Ovary (tissue), 9 donors: Measurements from ENCODE around the gene BAG5. TPM values are rescaled to one million over a fixed set of nuclear protein-coding genes. Genes with fewer than 3 reads are reported as not detected.
A peak's percentile ranks its signal among the peaks of the same experiment; 100 is the strongest.

Experiments
- DNase-seq, 5 donors: peaks; one replicate each; pipeline ENCODE4 v3.0.0-alpha.2; 2019 to 2020
- H3K27ac ChIP-seq, 2 donors: fragments of 200-600 bp; one replicate each; pipeline versions ENCODE4 v1.5.1 to v1.8.0; 2019 to 2022
- H3K27me3 ChIP-seq: fragments of 200-600 bp; one replicate; pipeline ENCODE4 v1.8.0; 2022
- H3K36me3 ChIP-seq: fragments of 200-600 bp; sonication (generic); one replicate; pipeline ENCODE4 v1.5.1; 2019
- H3K4me1 ChIP-seq: one replicate; pipeline ENCODE4 v1.8.1; 2013; ENCODE audit warnings: mild to moderate bottlenecking, moderate library complexity; ENCODE audit not compliant: insufficient read depth
- H3K4me3 ChIP-seq: fragments of 200-600 bp; sonication (generic); one replicate; pipeline ENCODE4 v1.5.1; 2017
- H3K9me3 ChIP-seq, 2 donors: fragments of 200-600 bp in 1 of 2; sonication (generic) in 1 of 2; one replicate each; pipeline versions ENCODE4 v1.5.1 to v1.8.1; 2013 to 2019; ENCODE audit warnings: mild to moderate bottlenecking in 1 of 2, moderate library complexity in 1 of 2
- CTCF ChIP-seq, 3 donors: fragments of 450-650 bp in 2 of 3; fragments of 200-600 bp in 1 of 3; IDR thresholded peaks; one replicate each; pipeline versions ENCODE4 v1.5.1 to v1.8.0; 2016 to 2022; ENCODE audit warnings: antibody characterized with exemption in 3 of 3, mild to moderate bottlenecking in 1 of 3
- EP300 ChIP-seq: sonication (generic); formaldehyde crosslinking; IDR thresholded peaks from one replicate; pipeline ENCODE4 v1.6.1; 2017; ENCODE audit warnings: antibody characterized with exemption
- POLR2A ChIP-seq: fragments of 450-650 bp; IDR thresholded peaks from one replicate; pipeline ENCODE4 v1.6.1; 2017; ENCODE audit warnings: antibody characterized with exemption, mild to moderate bottlenecking, moderate library complexity
- WGBS, 3 donors: extraction: QIAGEN DNeasy Blood & Tissue Kit in 1 of 3; methylation state at CpG; one replicate each; pipeline versions ENCODE4 v1.1.5 to v1.1.7; 2013 to 2017; 5-methylcytosine and 5-hydroxymethylcytosine counted together
- intact Hi-C, 4 donors: fragments of 100-400 bp; cut with DNase I; formaldehyde crosslinking; loops; one replicate each; pipeline versions ENCODE4 v1.11.0 to v1.15.1; 2022 to 2023
- polyA plus RNA-seq, 2 donors: library from polyadenylated mRNA; stranded (reverse); fragments of 200-250 nt in 1 of 2; fragments of 350-450 nt in 1 of 2; fragmentation: Illumina TruSeq in 1 of 2; extraction: RNeasy Lipid Tissue Mini Kit (QIAGEN cat#74804) in 1 of 2; gene quantifications; one replicate each; pipeline ENCODE4 v1.2.3, GENCODE V29; 2013 to 2014
- total RNA-seq, 7 donors: library from RNA; depleted of rRNA in 2 of 7; stranded (reverse); fragments of >200 nt in 2 of 7; fragmentation: NEBNext Ultra II Directional in 3 of 7; extraction: Animal tissue kit (Norgen Biotek cat#: 25700) in 3 of 7; gene quantifications; one replicate each; pipeline versions ENCODE4 v1.1.0 to v1.2.4, GENCODE V29; 2016 to 2023
- donor health status: DM: no; HTN: no; CAD: no; lungs with moderate emphysema.
- donor health status: DM: no; HTN: no; CAD: no.
- donor health status: Bipolar disorder and iron deficiency.
- donor health status: DM: yes; HTN: yes; CAD: no.
- donor health status: DM: no; HTN: no; CAD: no.
- donor health status: DM: yes; HTN: yes; CAD: no.

BAG5 gene
- total and polyA plus RNA-seq, 9 donors = 9.8 to 29.1 (median 24.4) TPM

- peak in 4 of 5 donors; percentile 18 to 47 (median 38) for DNase-seq
- 61 to 70% (median 62%) methylated on average over 28 to 33 of the region's 33 CpGs for WGBS, 3 donors
- intact Hi-C loops = loop anchor here in 1 of 4 donors (5.0 kb wide), 1 partner anchor 40 kb away; no protein-coding TSS in a partner anchor
- Histone ChIP-seq H3K4me3 (no peak overlapping the region), H3K9me3 (no peaks in the 10 kb centered on the region), H3K27me3 (no peaks in the 10 kb centered on the region), H3K36me3 (no peaks in the 10 kb centered on the region), H3K4me1 (peaks cover 29% of the 10 kb centered on the region), H3K27ac (peak overlapping the region in 1 of 2 donors; percentile 17)
- TF ChIP-seq POLR2A (no peak), EP300 (no peak), CTCF (IDR thresholded peaks at IDR 0.05) (no peak)
These were observed 20.5 kb downstream of the BAG5 start for GRCh38 chr14:103541709-103542604.

GRCh38 chr14:103540821-103541708 lies 21.4 kb downstream of the BAG5 start:
- TF ChIP-seq POLR2A (no peak), EP300 (no peak), CTCF (IDR thresholded peaks at IDR 0.05) (no peak)
- intact Hi-C loops = loop anchor here in 1 of 4 donors (5.0 kb wide), 1 partner anchor 39 kb away; no protein-coding TSS in a partner anchor
- Histone ChIP-seq H3K4me1 (peaks cover 29% of the 10 kb centered on the region), H3K9me3 (no peaks in the 10 kb centered on the region), H3K27ac (peak overlapping the region; percentile 6 to 43), H3K36me3 (no peaks in the 10 kb centered on the region), H3K4me3 (no peak overlapping the region), H3K27me3 (no peaks in the 10 kb centered on the region)
- peak in 2 of 5 donors; percentile 34 to 43 for DNase-seq
- 55 to 67% (median 59%) methylated on average over 17 of the region's 17 CpGs for WGBS, 3 donors

GRCh38 chr14:103539056-103539825 lies 23.2 kb downstream of the BAG5 start:
- 56 to 67% (median 62%) methylated on average over 28 of the region's 28 CpGs for WGBS, 3 donors
- no peaks in the 10 kb centered on the region for H3K9me3 ChIP-seq
- DNase-seq = peak in 1 of 5 donors; percentile 32

More at GRCh38 chr14:103539056-103539825, 23.2 kb downstream of the BAG5 start:
- Histone ChIP-seq H3K27me3 (no peaks in the 10 kb centered on the region), H3K36me3 (no peaks in the 10 kb centered on the region), H3K4me3 (no peak overlapping the region), H3K4me1 (peaks cover 25% of the 10 kb centered on the region), H3K27ac (peak overlapping the region in 1 of 2 donors; percentile 64)
- intact Hi-C loops = no loop called here
- TF ChIP-seq POLR2A (no peak), CTCF (IDR thresholded peaks at IDR 0.05) (no peak), EP300 (no peak)
